ENCODE measurements around the gene ZSCAN2.
"Not testable (repeated sequence)": the region's sequence is repeated elsewhere in the genome, so short reads cannot be mapped to it uniquely, and the experiment has no call there.

Gene ZSCAN2

DNA sequence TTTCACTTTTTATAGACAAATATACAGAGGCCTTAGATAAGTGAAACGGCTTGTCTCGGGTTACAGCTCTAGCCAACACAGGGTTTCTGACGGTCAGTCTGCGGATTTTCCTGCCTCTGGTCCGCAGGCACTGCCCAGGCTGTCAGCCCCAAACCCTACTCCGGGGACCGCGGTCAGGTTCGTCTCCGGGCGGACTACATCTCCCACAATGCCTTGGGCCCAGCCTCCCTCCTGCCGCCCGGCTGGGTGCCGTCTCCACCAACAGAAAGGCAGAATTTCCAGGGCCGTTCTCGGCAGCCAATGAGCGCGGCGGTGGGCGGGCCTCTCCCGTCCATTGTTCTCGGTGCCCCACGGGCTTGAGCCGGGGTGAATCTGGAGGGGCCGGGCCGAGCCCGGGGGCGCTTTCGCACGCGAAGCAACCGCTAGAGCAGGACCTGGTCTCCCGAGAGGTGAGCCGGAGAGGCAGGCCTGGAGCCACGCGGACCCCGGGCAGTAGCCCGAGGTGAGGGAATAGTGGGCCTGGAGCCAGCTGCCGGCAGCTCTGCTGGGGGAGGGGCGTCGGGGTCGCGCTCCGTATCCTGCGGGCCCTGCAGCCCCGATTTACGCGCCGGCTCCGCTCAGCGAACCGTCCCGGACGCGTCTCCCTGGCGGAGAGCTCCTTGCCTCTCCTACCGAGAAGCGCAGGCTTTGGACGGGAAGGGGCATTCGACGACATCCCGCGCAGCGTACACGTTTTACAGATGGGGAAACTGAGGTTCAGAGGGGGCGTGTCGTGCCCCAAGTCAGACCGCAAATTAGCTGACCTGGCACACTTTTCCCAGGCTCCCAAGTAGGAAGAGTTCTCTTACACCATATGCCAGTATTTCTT is at the start of gene ZSCAN2:
Gene ZSCAN2 (plus strand): TSS at position 323 of the 868 bp plus-strand sequence. CDS start 2,919 bp downstream, outside the sequence.
- DNase-seq = peak; percentile 98

- not testable (repeated sequence) for DNase-seq
Measured at GRCh38 chr15:84551624-84552023, 49.2 kb upstream of the ZSCAN2 start.

DNA sequence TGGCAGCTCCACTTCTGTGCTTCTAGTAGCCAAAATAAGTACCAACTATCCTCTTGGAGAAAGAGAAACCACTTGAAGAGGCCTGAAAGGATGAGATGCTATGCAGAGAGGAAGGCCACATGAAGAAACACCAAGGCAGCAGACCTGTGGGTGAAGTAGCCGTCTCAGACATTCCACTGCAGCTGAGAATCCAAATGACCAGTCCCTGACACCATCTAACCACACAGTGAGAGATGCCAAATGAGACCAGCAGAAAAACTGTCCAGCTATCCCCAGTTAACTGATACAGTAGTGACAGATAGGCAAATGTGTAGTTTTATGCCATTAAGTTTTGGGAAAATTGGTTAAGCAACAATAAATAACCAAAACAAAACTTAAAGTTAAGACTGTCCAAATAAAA is 47.9 kb upstream of the ZSCAN2 start:
- no peak for DNase-seq

- not testable (repeated sequence) for DNase-seq
Measured at GRCh38 chr15:84556690-84557089, 44.1 kb upstream of the ZSCAN2 start.

- not testable (repeated sequence) for DNase-seq
Measured at GRCh38 chr15:84568021-84568420, 32.8 kb upstream of the ZSCAN2 start.

GRCh38 chr15:84570164-84570735 is 30.6 kb upstream of the ZSCAN2 start:
- DNase-seq = peak; percentile 79

- no peak for DNase-seq
Measured at GRCh38 chr15:84572231-84572630, 28.6 kb upstream of the ZSCAN2 start.

DNA sequence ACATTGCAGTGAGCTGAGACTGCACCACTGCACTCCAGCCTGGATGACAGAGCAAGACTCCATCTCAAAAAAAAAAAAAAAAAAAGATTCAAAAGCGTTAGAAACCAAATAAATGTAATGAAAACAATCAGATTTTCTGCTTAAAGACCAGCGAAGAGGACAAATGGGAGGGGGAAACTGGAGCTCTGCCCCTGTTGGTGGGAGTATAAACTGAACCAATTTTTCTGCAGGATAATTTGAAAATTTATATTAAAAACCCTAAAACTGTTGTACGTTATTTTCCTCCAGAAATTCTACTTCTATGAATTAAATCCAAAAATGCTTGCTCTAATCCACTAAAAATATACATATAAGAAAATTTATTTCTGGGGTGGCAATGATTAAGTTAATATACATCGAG is 25.3 kb upstream of the ZSCAN2 start:
- DNase-seq = no peak

DNA sequence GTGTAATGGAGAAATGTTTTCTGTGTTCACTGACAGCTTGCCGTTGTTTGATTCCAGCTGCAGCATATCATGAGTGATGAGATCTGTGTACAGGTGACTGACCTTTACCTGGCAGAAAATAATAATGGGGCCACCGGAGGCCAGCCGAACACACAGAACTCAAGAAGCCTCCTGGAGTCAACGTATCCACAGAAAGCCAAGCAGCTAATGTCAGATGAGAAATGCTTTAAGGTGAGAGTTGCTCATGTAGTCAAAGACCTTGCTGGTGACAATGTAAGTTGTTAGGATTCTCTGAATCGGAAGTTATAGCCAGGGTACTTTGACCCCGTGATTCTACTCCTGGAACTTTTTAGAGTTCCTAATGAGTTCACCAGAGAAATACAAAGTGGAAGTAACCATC is 22.9 kb upstream of the ZSCAN2 start:
- DNase-seq = not testable (repeated sequence)

DNA sequence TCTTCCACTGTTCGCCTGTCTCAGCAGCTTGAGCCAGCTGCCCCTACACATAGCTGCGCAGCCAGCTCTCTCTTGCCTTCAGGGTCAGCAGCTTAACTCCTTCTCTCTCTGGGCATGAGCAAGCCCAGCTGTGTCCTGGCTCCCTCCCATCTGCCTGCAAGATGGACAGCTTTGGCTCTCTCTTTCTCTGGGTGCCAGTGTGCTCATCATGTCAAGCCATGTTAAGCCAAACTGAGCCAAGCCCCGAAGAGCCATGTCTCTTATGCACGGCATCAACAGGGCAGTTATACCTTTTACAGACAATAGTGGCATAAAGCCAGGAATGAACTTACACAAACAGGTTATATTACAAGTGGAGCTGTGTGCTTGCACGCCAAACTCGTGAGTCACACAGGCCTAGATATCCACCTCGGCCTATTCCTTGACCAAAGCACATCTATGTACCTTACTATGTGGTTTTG is 21.5 kb upstream of the ZSCAN2 start:
- not testable (repeated sequence) for DNase-seq

GRCh38 chr15:84581676-84582428 is 19.0 kb upstream of the ZSCAN2 start:
- peak; percentile 46 for DNase-seq

- peak; percentile 25 for DNase-seq
Measured at GRCh38 chr15:84582583-84583157, 18.1 kb upstream of the ZSCAN2 start.

GRCh38 chr15:84583921-84584320 is 16.9 kb upstream of the ZSCAN2 start:
- not testable (repeated sequence) for DNase-seq

DNA sequence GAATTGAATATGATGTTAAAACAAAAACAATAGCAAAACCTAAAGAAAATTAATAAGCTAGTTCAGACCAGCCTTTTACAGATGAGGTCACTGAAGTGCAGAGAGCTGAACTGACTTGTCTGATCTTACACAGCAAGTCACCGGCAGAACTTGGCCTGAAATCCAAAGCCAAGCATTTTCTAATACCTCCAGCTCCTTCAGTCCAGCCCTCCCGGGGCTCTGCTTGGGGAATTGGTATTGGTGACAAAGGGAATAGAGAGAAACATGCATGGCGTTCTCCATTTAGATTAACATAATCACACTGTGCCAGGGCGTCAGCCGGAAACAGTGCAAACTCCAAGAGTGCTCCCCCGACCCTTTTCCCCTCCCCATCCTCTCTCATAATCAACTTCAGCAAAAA is 14.1 kb upstream of the ZSCAN2 start:
- DNase-seq = no peak

DNA sequence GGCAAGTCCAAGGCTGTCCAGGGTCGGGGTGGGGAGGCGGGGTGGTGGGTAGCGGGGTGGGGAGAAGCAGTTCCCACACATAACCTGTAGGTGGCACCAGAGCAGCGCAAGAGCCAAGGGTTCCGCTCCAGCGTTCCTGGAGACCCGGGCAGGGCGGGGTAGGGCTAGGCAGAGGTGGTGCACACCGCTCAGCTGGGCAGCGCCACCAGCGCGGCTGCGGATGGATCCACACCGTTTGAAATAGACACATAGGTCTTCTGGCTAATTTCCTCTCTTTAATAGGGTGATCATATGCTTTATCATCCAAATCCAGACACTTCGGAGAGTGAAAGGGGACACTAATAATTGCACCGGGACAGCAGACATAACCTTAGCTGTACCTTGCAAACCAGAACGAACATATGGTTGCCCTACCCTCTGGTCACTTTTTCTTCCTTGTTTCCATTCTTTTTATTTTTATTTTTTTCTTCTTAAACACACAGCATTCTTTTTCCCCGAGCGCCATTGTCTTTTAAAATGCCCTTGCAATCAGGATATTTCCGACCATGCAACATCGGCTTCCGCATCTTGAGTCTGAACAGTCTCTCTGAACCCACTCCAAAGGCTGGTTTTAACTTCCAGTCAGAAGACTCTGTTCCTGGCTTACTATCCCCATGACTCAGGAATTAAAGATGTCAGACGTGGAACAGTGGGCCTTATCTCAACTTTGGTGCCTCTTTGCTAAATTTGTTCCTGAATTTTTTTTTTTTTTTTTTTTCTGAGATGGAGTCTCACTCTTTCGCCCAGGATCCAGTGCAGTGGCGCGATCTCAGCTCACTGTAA is 12.5 kb upstream of the ZSCAN2 start:
- peak; percentile 96 for DNase-seq

DNA sequence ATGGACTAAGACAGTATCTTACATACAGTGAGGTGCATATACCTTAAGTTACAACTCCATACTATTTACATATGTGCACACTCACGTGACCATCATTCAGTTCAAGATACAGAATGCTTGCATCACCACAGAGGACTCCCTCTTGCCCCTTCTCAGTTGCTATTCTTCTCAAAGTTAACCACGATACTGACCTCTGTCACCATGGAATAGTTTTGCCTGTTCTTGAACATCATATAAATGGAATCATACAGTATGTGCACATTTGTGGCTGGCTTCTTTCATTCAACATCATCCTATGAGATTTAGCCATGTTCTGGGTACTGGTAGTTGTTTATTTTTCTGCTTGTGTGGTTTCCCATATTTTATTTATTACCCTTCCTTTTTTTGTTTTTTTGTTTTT is 10.4 kb upstream of the ZSCAN2 start:
- no peak for DNase-seq

DNA sequence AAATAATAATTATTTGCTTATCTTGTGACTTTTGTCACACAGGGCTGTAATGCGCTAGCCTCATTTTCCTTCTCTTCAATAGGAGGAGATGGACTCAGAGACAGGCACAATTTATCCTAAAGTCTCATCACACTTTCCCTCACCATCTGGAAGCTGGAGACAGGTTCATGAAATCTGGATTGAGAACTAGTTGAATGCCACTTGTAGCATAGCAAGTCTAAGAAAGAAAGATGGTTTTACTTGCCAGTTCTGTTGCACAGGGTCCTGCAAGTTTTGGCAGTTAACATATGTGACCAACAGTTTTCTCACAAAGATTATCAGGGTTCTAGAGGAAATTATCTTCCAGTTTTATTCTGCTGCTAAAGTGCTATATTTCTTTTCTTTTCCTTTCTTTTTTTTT is 9.0 kb upstream of the ZSCAN2 start:
- no peak for DNase-seq

DNA sequence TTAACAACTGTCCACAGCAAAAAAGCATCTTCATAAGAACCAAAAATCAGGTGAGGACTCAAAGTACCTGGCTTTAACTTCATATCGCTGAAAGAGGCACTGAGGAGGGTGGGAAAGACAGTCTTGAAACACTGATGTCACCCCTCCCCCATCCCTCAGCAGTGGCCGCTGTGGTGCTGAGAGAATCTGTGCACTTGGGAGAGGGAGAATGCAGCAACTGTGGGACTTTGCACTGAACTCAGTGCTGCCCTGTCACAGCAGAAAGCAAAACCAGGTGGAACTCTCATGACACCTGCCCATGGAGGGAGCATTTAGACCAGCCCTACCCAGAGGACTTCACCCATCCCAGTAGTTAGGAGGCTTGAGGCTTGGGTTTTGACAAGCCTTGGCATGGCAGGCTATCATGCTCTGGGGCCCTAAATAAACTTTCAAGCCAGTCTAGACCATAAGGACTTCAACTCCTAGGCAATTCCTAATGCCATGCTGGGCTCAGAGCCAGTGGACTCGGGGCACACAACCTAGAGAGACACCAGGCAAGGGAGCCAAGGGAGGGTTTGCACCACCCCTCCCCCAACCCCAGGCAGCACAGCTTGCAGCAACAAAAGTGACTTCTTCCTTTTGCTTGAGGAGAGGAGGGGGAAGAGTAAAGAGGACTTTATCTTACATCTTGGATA is 6.1 kb upstream of the ZSCAN2 start:
- no peak for DNase-seq

- DNase-seq = no peak
Measured at GRCh38 chr15:84595660-84596059, 5.1 kb upstream of the ZSCAN2 start.

DNA sequence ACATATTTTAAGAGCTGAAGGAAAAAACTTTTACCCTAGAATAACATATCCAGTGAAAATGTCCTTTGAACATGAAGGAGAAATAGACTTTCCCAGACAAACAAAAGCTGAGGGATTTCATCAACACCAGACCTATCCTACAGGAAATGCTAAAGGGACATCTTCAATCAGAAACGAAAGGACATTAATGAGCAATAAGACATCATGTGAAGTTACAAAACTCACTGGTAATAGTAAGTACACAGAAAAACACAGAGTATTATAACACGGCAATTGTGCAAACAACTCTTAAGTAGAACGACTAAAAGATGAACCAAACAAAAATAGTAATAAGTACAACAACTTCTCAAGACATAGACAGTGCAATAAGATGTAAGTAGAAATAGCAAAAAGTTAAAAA is 3.5 kb upstream of the ZSCAN2 start:
- no peak for DNase-seq

GRCh38 chr15:84598250-84598649 is 2.6 kb upstream of the ZSCAN2 start:
- DNase-seq = peak; percentile 92

- DNase-seq = peak; percentile 85
Measured at GRCh38 chr15:84598993-84599392, 1.8 kb upstream of the ZSCAN2 start.

All from hematopoietic multipotent progenitor cell treated with erythropoietin and hydrocortisone succinate and interleukin-3 and kit ligand, for 6 days (in vitro differentiated cells).